Erythroblast (primary cell): ENCODE measurements around the gene SPTBN1.

Source experiments
- DNase-seq, 2 experiments: peaks; one replicate each; lab custom pipeline; 2025; lab: John Stamatoyannopoulos, UW
- GATA1 ChIP-seq: IDR thresholded peaks from 2 replicates; pipeline ENCODE4 v1.6.1; 2011; ENCODE audit warnings: low read depth, mild to moderate bottlenecking, control low read depth, low read length, moderate library complexity
- POLR2A ChIP-seq: IDR thresholded peaks from 2 replicates; pipeline ENCODE4 v1.6.1; 2011; ENCODE audit warnings: mild to moderate bottlenecking, low read length

Gene SPTBN1

DNA sequence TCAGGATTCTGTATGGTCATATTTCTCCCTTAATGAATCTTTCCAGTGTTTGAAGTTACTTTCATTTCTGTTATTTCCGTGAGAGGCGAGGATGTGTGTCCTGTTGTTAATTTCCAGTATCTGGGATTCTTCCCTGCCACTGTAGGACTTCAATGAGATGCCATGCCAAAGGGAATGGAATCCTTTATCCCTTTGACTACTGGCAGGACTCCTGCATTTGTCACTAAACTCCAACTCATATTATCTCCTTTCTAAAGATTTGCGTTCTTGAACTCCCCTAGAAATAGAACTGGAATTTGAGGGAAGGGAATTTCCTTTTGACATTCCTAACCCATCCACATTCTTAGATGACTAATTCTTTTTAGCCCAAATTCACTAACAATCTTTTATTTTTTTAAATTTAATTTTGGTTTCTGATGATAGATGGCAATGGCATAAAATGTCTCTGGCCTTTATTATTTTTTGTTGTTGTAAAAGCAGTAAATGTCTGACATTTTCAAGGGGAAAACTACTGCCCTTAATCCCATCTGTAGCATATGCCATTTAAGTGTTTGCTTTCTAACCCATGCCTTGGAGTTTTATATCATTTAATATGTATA lies 179.5 kb downstream of the SPTBN1 start:
- TF ChIP-seq POLR2A, result no peak
- TF ChIP-seq GATA1, result no peak
- DNase-seq, result no peak

DNA sequence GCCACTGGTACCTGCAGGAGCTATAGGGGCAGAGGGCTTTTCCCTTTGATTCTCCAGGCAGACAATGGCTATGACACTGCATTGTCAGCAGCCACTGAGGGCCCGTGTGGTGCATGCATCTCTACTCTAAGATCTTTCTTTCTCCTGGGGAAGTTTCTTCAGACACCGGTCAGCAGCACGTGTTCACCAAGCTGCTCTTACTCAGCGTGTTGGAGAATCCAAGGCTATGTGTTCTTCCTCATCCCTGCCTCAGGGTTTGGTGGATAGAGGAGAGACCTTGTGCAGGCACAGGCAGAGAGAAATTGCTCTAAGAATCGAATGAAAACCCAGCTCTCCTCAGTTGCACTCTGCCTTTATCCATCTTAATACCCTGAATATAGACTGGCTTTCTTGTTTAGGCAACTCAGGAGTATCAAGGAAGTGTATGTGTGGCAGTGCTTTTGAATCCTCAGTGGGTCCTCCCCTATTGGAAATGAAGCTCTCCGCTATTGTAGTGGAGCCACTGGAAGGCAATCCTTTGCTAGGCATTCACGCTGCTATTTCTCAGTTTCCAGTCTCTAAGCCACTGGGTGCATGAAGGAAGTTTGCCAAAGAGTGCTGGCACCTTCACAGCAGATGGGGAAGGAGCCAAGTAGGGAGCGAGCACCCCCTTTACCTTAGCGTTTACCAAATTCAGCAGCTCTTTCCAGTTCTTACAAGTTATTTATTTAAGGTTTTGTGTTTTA lies 180.4 kb downstream of the SPTBN1 start:
- no peak for DNase-seq
- no peak for TF ChIP-seq POLR2A
- no peak for TF ChIP-seq GATA1

DNA sequence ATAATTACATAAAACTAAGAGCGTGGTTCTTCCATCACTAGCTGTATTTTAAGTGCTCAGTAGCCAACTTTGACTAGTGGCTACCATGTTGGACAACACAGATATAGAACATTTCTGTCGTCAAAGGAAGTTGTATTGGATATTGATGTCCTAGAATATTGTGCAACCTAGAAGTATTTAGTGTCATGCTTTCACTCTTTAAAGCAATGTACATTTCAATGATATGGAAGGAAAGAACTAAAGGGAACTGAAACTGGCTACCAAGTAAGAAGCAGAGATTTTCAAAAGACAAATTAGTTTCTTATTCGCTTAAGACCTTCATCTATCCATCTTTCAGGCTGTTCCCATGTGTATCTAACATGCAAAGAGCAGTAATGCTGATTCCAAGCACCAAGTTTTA lies 182.0 kb downstream of the SPTBN1 start:
- DNase-seq, result no peak
- TF ChIP-seq POLR2A, result no peak
- no peak for TF ChIP-seq GATA1

DNA sequence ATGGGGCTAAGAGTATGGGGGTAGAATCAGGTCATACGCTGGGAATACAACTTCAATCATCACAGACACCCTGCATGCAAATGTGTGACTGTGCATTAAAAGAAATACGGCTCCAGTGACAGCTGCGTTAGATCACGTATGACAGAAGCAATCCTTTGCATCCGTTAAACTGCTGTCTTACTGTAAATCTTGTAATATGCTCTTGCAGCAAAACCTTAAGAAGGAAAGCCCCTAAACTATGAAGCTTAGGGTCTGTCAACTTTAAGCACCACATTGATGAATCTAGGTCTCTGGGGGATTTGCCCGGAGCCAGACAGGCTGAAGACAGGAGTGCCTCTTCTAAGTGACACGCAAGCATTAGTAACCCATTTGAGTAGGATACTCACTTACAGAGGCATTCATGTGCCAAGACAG lies 182.7 kb downstream of the SPTBN1 start:
- no peak for TF ChIP-seq POLR2A
- no peak for TF ChIP-seq GATA1
- no peak for DNase-seq

DNA sequence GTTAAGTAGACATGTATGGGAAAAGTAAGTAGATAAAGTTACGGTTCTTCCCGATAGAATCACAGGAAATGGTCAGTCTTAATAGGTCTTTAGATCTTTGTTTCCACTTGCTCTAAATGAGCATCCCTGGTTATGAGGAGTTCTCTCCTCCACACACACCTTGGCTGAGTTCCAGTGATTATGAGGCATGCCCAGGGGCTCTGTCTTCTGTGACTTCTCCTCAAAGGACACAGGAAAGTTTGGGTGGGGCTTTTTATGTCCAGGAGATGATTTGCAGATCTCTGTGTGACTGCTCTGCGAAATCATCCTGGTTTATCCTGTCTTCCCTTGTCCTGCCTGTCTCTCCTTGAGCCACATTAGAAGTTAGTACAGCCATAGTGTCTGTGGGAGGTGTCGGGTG lies 183.5 kb downstream of the SPTBN1 start:
- no peak for DNase-seq
- TF ChIP-seq GATA1, result no peak
- no peak for TF ChIP-seq POLR2A

DNA sequence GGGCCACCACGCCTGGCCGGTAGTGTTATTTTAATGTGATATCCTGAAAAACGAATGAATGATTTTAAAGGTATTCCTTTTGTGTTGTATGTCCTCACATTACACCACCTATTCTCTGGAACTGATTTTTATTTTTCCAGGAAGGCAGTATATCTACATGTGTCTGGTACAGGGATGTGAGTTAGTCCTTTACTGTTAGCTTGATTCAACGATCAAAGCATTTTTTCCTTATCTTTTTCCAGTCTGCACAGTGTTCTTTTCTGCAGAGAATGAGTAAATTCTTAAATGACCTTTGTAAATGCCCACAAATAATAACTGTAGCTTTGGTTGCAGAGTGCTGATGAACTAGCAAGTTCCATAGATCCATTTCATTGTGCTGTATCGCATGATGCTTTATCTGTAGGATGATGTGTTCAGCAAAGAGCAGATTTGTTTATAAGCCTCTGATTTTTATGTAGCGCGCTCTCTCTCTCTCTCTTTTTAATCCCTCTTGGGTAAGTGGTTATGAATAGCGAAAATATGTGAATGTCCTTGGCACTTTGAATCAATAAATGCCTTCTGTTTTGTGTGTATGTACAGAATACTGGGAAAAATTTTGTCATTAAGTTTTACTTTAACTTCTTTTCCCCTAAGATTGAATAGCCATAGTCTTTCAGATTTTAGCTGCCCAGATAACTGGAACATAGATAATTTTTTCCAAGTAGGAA lies 184.9 kb downstream of the SPTBN1 start:
- TF ChIP-seq POLR2A, result no peak
- no peak for TF ChIP-seq GATA1

DNA sequence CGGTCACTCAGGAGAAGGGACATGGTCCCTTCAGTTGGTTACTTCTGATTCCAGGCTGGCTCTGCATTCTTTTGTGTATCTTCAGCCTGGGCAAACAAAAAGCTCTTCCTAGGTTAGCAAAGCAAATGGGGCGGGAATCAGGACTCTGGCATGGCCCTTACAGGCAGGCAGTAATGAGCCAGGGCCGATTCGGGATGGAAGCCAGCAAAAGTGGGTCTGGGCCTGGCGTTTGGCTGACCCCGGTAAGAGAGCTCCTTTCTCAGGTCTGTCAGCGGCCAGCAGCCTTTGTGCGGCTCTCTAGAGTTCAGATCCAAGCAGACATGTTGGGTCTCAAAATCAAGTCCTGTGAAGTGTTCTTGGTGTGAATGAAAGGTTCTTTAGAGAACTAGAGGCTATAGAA lies 185.9 kb downstream of the SPTBN1 start:
- DNase-seq, result no peak
- TF ChIP-seq GATA1 (no peak), POLR2A (no peak)

More for the DNA sequence above, 184.9 kb downstream of the SPTBN1 start:
- DNase-seq, result no peak

DNA sequence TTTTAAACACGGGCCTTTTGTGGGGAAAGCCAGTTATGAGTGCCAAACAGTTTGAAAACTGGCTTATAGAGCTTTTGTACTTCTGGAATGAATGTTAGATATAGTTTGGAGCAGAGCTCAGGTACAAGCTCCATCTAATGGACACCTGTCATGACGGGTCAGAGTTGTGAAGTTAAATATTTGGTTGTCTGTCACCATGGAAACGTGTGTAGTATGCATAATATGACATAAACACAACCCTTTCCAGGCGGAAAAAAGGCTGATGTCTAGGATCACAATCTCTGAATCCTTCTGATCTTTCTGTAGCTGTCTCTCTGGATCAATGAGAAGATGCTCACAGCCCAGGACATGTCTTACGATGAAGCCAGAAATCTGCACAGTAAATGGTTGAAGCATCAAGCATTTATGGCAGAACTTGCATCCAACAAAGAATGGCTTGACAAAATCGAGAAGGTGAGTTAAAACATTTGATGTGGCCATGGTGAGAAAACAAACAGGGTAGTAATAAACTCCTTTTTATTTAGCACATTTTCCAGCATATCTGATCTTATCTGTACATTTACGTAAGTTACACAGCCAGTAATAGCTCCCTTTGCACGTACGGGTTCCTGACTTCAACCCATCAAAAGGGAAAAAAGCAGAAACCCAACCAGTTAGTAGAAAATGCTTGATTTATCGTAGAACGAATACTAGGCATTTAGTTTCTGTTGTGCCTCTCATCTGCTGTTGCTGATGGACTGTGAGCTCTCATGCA lies 186.7 kb downstream of the SPTBN1 start:
- TF ChIP-seq GATA1, result no peak
- no peak for TF ChIP-seq POLR2A
- DNase-seq, result no peak

DNA sequence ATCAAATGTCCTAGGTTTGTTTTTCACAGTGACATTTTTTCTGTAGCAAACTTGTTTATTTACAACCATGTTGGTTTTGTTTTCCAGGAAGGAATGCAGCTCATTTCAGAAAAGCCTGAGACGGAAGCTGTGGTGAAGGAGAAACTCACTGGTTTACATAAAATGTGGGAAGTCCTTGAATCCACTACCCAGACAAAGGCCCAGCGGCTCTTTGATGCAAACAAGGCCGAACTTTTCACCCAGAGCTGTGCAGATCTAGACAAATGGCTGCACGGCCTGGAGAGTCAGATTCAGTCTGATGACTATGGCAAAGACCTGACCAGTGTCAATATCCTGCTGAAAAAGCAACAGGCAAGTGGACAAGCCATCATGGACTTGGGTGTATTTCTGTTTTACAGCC lies 188.1 kb downstream of the SPTBN1 start:
- TF ChIP-seq GATA1 (no peak), POLR2A (no peak)
- no peak for DNase-seq

DNA sequence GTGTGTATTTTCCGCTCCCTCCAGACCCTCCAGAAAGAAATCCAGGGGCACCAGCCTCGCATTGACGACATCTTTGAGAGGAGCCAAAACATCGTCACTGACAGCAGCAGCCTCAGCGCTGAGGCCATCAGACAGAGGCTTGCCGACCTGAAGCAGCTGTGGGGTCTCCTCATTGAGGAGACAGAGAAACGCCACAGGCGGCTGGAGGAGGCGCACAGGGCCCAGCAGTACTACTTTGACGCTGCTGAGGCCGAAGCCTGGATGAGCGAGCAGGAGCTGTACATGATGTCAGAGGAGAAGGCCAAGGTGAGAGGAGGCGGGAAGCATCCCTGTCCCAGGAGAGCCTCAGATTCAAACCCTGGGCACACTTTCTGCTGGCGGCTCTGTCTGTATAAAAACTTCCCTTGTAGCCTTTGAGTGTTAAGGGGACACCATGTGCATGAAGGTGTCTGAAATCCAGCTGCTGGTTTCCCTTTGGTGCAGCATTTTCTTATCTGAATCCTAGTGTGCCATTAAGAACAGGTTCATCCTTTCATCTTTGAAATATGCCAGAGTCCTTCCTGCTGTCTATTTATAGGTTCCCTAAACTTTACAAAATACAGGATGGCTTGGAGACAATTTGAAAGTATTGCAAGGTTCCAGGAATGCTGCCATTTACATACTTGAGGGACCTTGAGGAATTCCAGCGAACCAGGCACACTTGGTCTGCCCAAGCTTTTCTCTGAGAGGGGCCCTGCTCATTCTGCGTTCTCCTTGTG lies 190.2 kb downstream of the SPTBN1 start:
- no peak for TF ChIP-seq POLR2A
- TF ChIP-seq GATA1, result no peak
- no peak for DNase-seq

DNA sequence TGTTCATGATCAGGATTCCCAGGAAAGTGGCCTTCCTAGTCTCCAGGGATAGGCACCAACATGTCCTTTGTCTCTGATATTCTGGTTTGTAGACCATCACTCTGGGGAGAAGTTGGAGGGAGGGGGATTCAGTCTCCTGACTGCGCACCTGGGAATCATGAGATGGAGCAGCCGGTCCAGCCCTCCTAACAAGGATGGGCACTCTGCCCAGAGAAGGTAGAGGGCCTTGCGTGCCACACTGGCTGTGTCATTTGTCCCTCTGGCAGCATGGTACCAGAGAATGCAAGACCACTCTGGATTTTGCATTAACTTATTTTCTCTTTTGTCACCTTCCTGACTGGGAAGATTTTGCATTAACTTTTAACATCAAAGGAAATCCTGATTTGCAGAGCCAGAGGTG lies 192.1 kb downstream of the SPTBN1 start:
- no peak for DNase-seq
- TF ChIP-seq GATA1 (no peak), POLR2A (no peak)

DNA sequence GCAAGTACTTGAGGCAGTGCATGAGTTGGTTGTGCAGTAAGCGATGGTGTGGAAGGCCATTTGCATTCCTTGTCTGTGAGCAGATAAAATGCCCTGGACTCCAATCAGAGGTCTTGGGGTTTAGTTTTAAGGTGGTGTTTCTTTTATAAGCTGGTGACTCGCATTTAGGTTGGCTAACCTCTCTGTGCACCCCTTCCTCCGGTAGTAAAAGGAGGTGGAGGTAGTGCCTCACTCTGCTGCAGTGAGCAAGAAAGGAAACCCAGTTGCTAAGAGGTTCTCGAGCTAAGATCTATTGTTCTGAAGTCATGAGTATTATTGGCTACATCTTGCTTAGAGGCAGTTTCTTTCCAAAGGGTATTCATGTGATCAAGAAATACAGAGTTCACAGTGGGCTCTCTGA lies 193.1 kb downstream of the SPTBN1 start:
- DNase-seq, result no peak
- TF ChIP-seq GATA1 (no peak), POLR2A (no peak)

DNA sequence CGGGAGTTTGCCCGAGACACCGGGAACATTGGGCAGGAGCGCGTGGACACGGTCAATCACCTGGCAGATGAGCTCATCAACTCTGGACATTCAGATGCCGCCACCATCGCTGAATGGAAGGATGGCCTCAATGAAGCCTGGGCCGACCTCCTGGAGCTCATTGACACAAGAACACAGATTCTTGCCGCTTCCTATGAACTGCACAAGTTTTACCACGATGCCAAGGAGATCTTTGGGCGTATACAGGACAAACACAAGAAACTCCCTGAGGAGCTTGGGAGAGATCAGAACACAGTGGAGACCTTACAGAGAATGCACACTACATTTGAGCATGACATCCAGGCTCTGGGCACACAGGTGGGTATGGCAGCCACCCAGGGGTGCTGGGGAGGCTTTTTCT lies 193.5 kb downstream of the SPTBN1 start:
- no peak for TF ChIP-seq GATA1
- TF ChIP-seq POLR2A, result no peak
- no peak for DNase-seq
